Liver (tissue), 9 donors: ENCODE data around the gene UBE2K. TPM values are rescaled to one million over a fixed set of nuclear protein-coding genes. Genes with fewer than 3 reads are reported as not detected.

Experiments
- DNase-seq: peaks from one replicate; pipeline ENCODE4 v3.0.0-alpha.2; 2017; ENCODE audit warnings: low spot score
- H3K27ac ChIP-seq, 2 donors: one replicate each; pipeline ENCODE4 v1.7.0; 2013; ENCODE audit warnings: inconsistent platforms in 2 of 2, low read length in 2 of 2, control low read depth in 1 of 2, low read depth in 1 of 2, mild to moderate bottlenecking in 1 of 2
- H3K27me3 ChIP-seq, 4 donors: one replicate each; pipeline versions ENCODE4 v1.6.1 to v1.7.0; 2013; ENCODE audit warnings: low read length in 3 of 4, inconsistent platforms in 1 of 4, mild to moderate bottlenecking in 1 of 4, moderate library complexity in 1 of 4; ENCODE audit not compliant: control insufficient read depth in 4 of 4, insufficient read depth in 4 of 4
- H3K36me3 ChIP-seq, 4 donors: one replicate each; pipeline versions ENCODE4 v1.6.1 to v1.7.0; 2013; ENCODE audit warnings: low read length in 3 of 4, mild to moderate bottlenecking in 3 of 4, low read depth in 1 of 4, moderate library complexity in 1 of 4; ENCODE audit not compliant: control insufficient read depth in 4 of 4, insufficient read depth in 3 of 4
- H3K4me1 ChIP-seq, 4 donors: one replicate each; pipeline versions ENCODE4 v1.6.1 to v1.7.0; 2013; ENCODE audit warnings: low read length in 3 of 4, mild to moderate bottlenecking in 3 of 4, moderate library complexity in 1 of 4; ENCODE audit not compliant: control insufficient read depth in 4 of 4, insufficient read depth in 4 of 4
- H3K4me3 ChIP-seq, 3 donors: one replicate each; pipeline versions ENCODE4 v1.6.1 to v1.7.0; 2013; ENCODE audit warnings: low read length in 3 of 3, control low read depth in 1 of 3, low read depth in 1 of 3, mild to moderate bottlenecking in 1 of 3
- H3K9ac ChIP-seq, 2 donors: one replicate each; pipeline ENCODE4 v1.7.0; 2013; ENCODE audit warnings: low read length in 2 of 2, mild to moderate bottlenecking in 2 of 2, moderate library complexity in 2 of 2, control low read depth in 1 of 2, low read depth in 1 of 2
- H3K9me3 ChIP-seq, 4 donors: one replicate each; pipeline versions ENCODE4 v1.6.1 to v1.7.0; 2013; ENCODE audit warnings: low read length in 3 of 4; ENCODE audit not compliant: control insufficient read depth in 4 of 4
- FOXA1 ChIP-seq: IDR thresholded peaks from 2 replicates; pipeline ENCODE4 v1.6.1; 2016; ENCODE audit warnings: antibody characterized with exemption
- FOXA2 ChIP-seq: IDR thresholded peaks from 2 replicates; pipeline ENCODE4 v1.6.1; 2016; ENCODE audit warnings: antibody characterized with exemption
- JUND ChIP-seq, 2 donors: IDR thresholded peaks; 2 replicates each; pipeline ENCODE4 v1.6.1; 2016; ENCODE audit warnings: antibody characterized with exemption in 2 of 2
- MAX ChIP-seq: IDR thresholded peaks from 2 replicates; pipeline ENCODE4 v1.6.1; 2016; ENCODE audit warnings: antibody characterized with exemption
- REST ChIP-seq: IDR thresholded peaks from 2 replicates; pipeline ENCODE4 v1.6.1; 2016; ENCODE audit warnings: antibody characterized with exemption, mild to moderate bottlenecking
- RXRA ChIP-seq, 2 donors: IDR thresholded peaks; 2 replicates each; pipeline ENCODE4 v1.6.1; 2017 to 2018; ENCODE audit warnings: antibody characterized with exemption in 2 of 2, mild to moderate bottlenecking in 1 of 2
- SP1 ChIP-seq: IDR thresholded peaks from 2 replicates; pipeline ENCODE4 v1.6.1; 2018; ENCODE audit warnings: antibody characterized with exemption, mild to moderate bottlenecking
- ZBTB33 ChIP-seq: IDR thresholded peaks from 2 replicates; pipeline ENCODE4 v1.6.1; 2016; ENCODE audit warnings: antibody characterized with exemption
- WGBS: extraction: QIAGEN DNeasy Blood & Tissue Kit; methylation state at CpG from one replicate; pipeline ENCODE4 v1.1.7; 2013; 5-methylcytosine and 5-hydroxymethylcytosine counted together
- polyA plus RNA-seq, 2 donors: library from polyadenylated mRNA; stranded (reverse) in 1 of 2; unstranded in 1 of 2; fragments of 200-250 nt in 1 of 2; fragments of >200 nt in 1 of 2; fragmentation: Nextera tagmentation in 1 of 2; extraction: Ambion mirVana in 1 of 2; gene quantifications; one replicate each; pipeline versions ENCODE4 v1.2.1 to v1.2.3, GENCODE V29; 2013 to 2015
- total RNA-seq, 2 donors: library from RNA; depleted of rRNA; stranded (reverse); fragments of >200 nt; gene quantifications; one replicate each; pipeline ENCODE4 v1.2.3, GENCODE V29; 2014
- donor health status: healthy.
- donor health status: healthy.
- donor health status: healthy.
- donor health status: healthy.
- donor health status: healthy.

The UBE2K gene
- total and polyA plus RNA-seq, 4 donors: 21.5 to 45.3 (median 26.0) TPM

GRCh38 chr4:39699687-39700409 lies 1.9 kb downstream of the UBE2K start:
- H3K27me3 ChIP-seq: no peaks in the 10 kb centered on the region
- no peak for DNase-seq
- peak overlapping the region; percentile 21 to 57 for H3K9ac ChIP-seq
- H3K9me3 ChIP-seq: no peaks in the 10 kb centered on the region
- peaks cover 1 to 29% (median 24%) of the 10 kb centered on the region in 4 donors for H3K4me1 ChIP-seq
- H3K27ac ChIP-seq: no peak overlapping the region
- H3K36me3 ChIP-seq: peaks cover 0 to 2% (median 0%) of the 10 kb centered on the region in 4 donors
- WGBS: 7% methylated on average over 4 of the region's 4 CpGs
- TF ChIP-seq RXRA (IDR thresholded peaks at IDR 0.05) (peak in 1 of 2 donors; percentile 4), MAX (peak; percentile 26), JUND (IDR thresholded peaks at IDR 0.05) (no peak), ZBTB33 (peak; percentile 7), SP1 (no peak)
- H3K4me3 ChIP-seq: peak overlapping the region; percentile 38 to 85 (median 46)

- Histone ChIP-seq H3K9me3 (no peaks in the 10 kb centered on the region), H3K27ac (no peak overlapping the region), H3K9ac (peak overlapping the region in 1 of 2 donors; percentile 12), H3K4me1 (peaks cover 1 to 29% (median 24%) of the 10 kb centered on the region in 4 donors), H3K27me3 (no peaks in the 10 kb centered on the region), H3K36me3 (peaks cover 0 to 2% (median 0%) of the 10 kb centered on the region in 4 donors), H3K4me3 (peak overlapping the region in 1 of 3 donors; percentile 33)
- no peak for DNase-seq
- 16% methylated on average over 3 of the region's 3 CpGs for WGBS
- TF ChIP-seq ZBTB33 (no peak), FOXA2 (peak; percentile 12)
Observed at GRCh38 chr4:39700554-39700953, 2.6 kb downstream of the UBE2K start.

GRCh38 chr4:39702716-39703115 lies 4.8 kb downstream of the UBE2K start:
- 96% methylated on average over 2 of the region's 2 CpGs for WGBS
- DNase-seq: no peak
- H3K36me3 ChIP-seq: peaks cover 0 to 2% (median 0%) of the 10 kb centered on the region in 4 donors

More at GRCh38 chr4:39702716-39703115, 4.8 kb downstream of the UBE2K start:
- H3K27ac ChIP-seq: no peak overlapping the region
- H3K4me1 ChIP-seq: peaks cover 7 to 23% (median 17%) of the 10 kb centered on the region in 4 donors
- no peak for TF ChIP-seq ZBTB33
- TF ChIP-seq REST: no peak
- no peak for TF ChIP-seq FOXA1
- H3K9me3 ChIP-seq: no peaks in the 10 kb centered on the region
- no peaks in the 10 kb centered on the region for H3K27me3 ChIP-seq
- no peak overlapping the region for H3K9ac ChIP-seq
- no peak overlapping the region for H3K4me3 ChIP-seq
